H1 (cell line): ENCODE measurements around the gene PRKCZ. TPM values are rescaled to one million over a fixed set of nuclear protein-coding genes. Genes with fewer than 3 reads are reported as not detected.

ENCODE experiments used
- CTCF ChIA-PET: fragments of 300-600 bp; sonication (Branson Sonifier 250); formaldehyde crosslinking; loops from one replicate; lab custom pipeline; 2021; ENCODE audit not compliant: partially characterized antibody; lab: Charles Lee
- POLR2A ChIA-PET: fragments of 300-600 bp; sonication (Branson Sonifier 250); formaldehyde crosslinking; loops from one replicate; lab custom pipeline; 2021; ENCODE audit warnings: inconsistent platforms; ENCODE audit not compliant: partially characterized antibody; lab: Charles Lee
- DNase-seq, 2 experiments: peaks; one replicate each; pipeline versions ENCODE4 v3.0.0 to v3.0.0-alpha.2; 2010 to 2022; ENCODE audit warnings: low spot score in 2 of 2, low read depth in 1 of 2, mixed read lengths in 1 of 2
- FAIRE-seq: peaks from 2 replicates; lab custom pipeline; 2011; peaks lifted over from hg19 to GRCh38; lab: Jason Lieb, UNC
- H2AFZ ChIP-seq: 2 replicates; pipeline ENCODE4 v1.8.1; 2012; ENCODE audit warnings: low read length, inconsistent platforms
- H2AK5ac ChIP-seq: 2 replicates; pipeline ENCODE4 v1.6.1; 2013; ENCODE audit warnings: low read depth, low read length
- H2BK120ac ChIP-seq: replicated peaks from 2 replicates; pipeline ENCODE3; 2013; ENCODE audit warnings: low read depth, low read length, inconsistent platforms
- H2BK12ac ChIP-seq: 2 replicates; pipeline ENCODE4 v1.6.1; 2013; ENCODE audit warnings: low read depth, low read length
- H2BK15ac ChIP-seq: 2 replicates; pipeline ENCODE4 v1.6.1; 2013; ENCODE audit warnings: low read length
- H2BK20ac ChIP-seq: 2 replicates; pipeline ENCODE4 v1.6.1; 2013; ENCODE audit warnings: low read length
- H2BK5ac ChIP-seq: 2 replicates; pipeline ENCODE4 v1.6.1; 2013; ENCODE audit warnings: low read depth, low read length
- H3K14ac ChIP-seq: 2 replicates; pipeline ENCODE4 v1.6.1; 2013; ENCODE audit warnings: inconsistent platforms; ENCODE audit not compliant: insufficient read length
- H3K18ac ChIP-seq: 2 replicates; pipeline ENCODE4 v1.6.1; 2013; ENCODE audit warnings: low read length; ENCODE audit errors: extremely low read depth
- H3K23ac ChIP-seq: 2 replicates; pipeline ENCODE4 v1.6.1; 2013; ENCODE audit warnings: inconsistent platforms; ENCODE audit not compliant: insufficient read length
- H3K23me2 ChIP-seq: 2 replicates; pipeline ENCODE4 v1.6.1; 2013; ENCODE audit warnings: low read depth, low read length
- H3K27ac ChIP-seq: 2 replicates; pipeline ENCODE4 v1.6.1; 2011; ENCODE audit warnings: low read depth, low read length, inconsistent platforms
- H3K27me3 ChIP-seq, 4 experiments: replicated peaks in 1 of 4; 1 replicate in 1 of 4; 2 replicates in 3 of 4; pipeline versions ENCODE4 v1.6.1 to v1.8.1; 2011 to 2013; ENCODE audit warnings: low read length in 3 of 4, mild to moderate bottlenecking in 3 of 4, inconsistent platforms in 2 of 4, mixed read lengths in 2 of 4, moderate library complexity in 1 of 4; ENCODE audit not compliant: control insufficient read depth in 3 of 4, insufficient read depth in 3 of 4; ENCODE audit errors: extremely low read depth in 1 of 4
- H3K36me3 ChIP-seq, 4 experiments: 2 replicates each; pipeline versions ENCODE4 v1.6.1 to v1.8.1; 2011 to 2013; ENCODE audit warnings: mild to moderate bottlenecking in 4 of 4, low read length in 3 of 4, moderate library complexity in 2 of 4, control low read depth in 1 of 4, inconsistent platforms in 1 of 4; ENCODE audit not compliant: insufficient read depth in 4 of 4, control insufficient read depth in 2 of 4
- H3K4ac ChIP-seq: replicated peaks from 2 replicates; pipeline ENCODE3; 2013; ENCODE audit warnings: low read length, low read depth, mixed read lengths, inconsistent platforms; ENCODE audit not compliant: insufficient read length
- H3K4me1 ChIP-seq, 4 experiments: replicated peaks in 1 of 4; 1 replicate in 1 of 4; 2 replicates in 3 of 4; pipeline versions ENCODE4 v1.6.1 to v1.8.1; 2011 to 2013; ENCODE audit warnings: low read length in 3 of 4, inconsistent platforms in 2 of 4, mixed read lengths in 1 of 4; ENCODE audit not compliant: insufficient read depth in 4 of 4, control insufficient read depth in 3 of 4
- H3K4me2 ChIP-seq, 2 experiments: 2 replicates each; pipeline versions ENCODE4 v1.6.1 to v1.8.1; 2011 to 2013; ENCODE audit warnings: low read depth in 2 of 2, low read length in 2 of 2, control low read depth in 1 of 2, inconsistent platforms in 1 of 2, mild to moderate bottlenecking in 1 of 2; ENCODE audit not compliant: insufficient read depth in 1 of 2
- H3K4me3 ChIP-seq, 4 experiments: fragments of 200-600, 300-600 bp in 1 of 4; sonication (generic), shearing (Covaris generic), sonication (Bioruptor Twin) in 1 of 4; 2 replicates each; pipeline versions ENCODE4 v1.5.1 to v1.8.1; 2011 to 2016; ENCODE audit warnings: low read length in 4 of 4, low read depth in 3 of 4, control low read depth in 2 of 4, inconsistent platforms in 2 of 4, mild to moderate bottlenecking in 2 of 4, mixed read lengths in 1 of 4, moderate library complexity in 1 of 4; ENCODE audit not compliant: insufficient read depth in 2 of 4; ENCODE audit errors: extremely low read depth in 1 of 4
- H3K56ac ChIP-seq: replicated peaks from 2 replicates; pipeline ENCODE3; 2013; ENCODE audit warnings: low read depth, mild to moderate bottlenecking, mixed read lengths, low read length, inconsistent platforms; ENCODE audit not compliant: insufficient read length
- H3K79me1 ChIP-seq: 2 replicates; pipeline ENCODE4 v1.6.1; 2013; ENCODE audit warnings: low read depth, low read length, control low read depth
- H3K79me2 ChIP-seq, 2 experiments: 2 replicates each; pipeline versions ENCODE4 v1.6.1 to v1.8.1; 2012 to 2013; ENCODE audit warnings: low read length in 2 of 2, mild to moderate bottlenecking in 2 of 2, inconsistent platforms in 1 of 2; ENCODE audit not compliant: insufficient read depth in 2 of 2, control insufficient read depth in 1 of 2
- H3K9ac ChIP-seq, 4 experiments: replicated peaks in 1 of 4; 1 replicate in 1 of 4; 2 replicates in 3 of 4; pipeline versions ENCODE4 v1.6.1 to v1.8.1; 2011 to 2013; ENCODE audit warnings: low read depth in 3 of 4, low read length in 3 of 4, control low read depth in 2 of 4, mild to moderate bottlenecking in 2 of 4, moderate library complexity in 2 of 4, inconsistent platforms in 1 of 4; ENCODE audit errors: extremely low read depth in 1 of 4
- H3K9me3 ChIP-seq, 2 experiments: 2 replicates each; pipeline versions ENCODE4 v1.6.1 to v1.8.1; 2012 to 2013; ENCODE audit warnings: mild to moderate bottlenecking in 2 of 2, moderate library complexity in 2 of 2, control low read depth in 1 of 2, inconsistent platforms in 1 of 2, low read depth in 1 of 2, low read length in 1 of 2, mixed read lengths in 1 of 2; ENCODE audit not compliant: insufficient read depth in 2 of 2
- H4K20me1 ChIP-seq, 2 experiments: replicated peaks in 1 of 2; 2 replicates each; pipeline versions ENCODE3 to v1.8.1; 2011 to 2013; ENCODE audit warnings: inconsistent platforms in 2 of 2, low read length in 2 of 2, mild to moderate bottlenecking in 1 of 2; ENCODE audit not compliant: insufficient read depth in 2 of 2, control insufficient read depth in 1 of 2
- H4K5ac ChIP-seq: 2 replicates; pipeline ENCODE4 v1.6.1; 2013; ENCODE audit warnings: low read length, low read depth, mixed read lengths, inconsistent platforms; ENCODE audit not compliant: insufficient read length
- H4K8ac ChIP-seq: 2 replicates; pipeline ENCODE4 v1.8.0; 2013; ENCODE audit warnings: mild to moderate bottlenecking, moderate library complexity, low read length, inconsistent platforms; ENCODE audit not compliant: insufficient read depth; ENCODE audit errors: extremely low read depth
- H4K91ac ChIP-seq: replicated peaks from 2 replicates; pipeline ENCODE3; 2013; ENCODE audit warnings: low read length, mixed read lengths, inconsistent platforms; ENCODE audit not compliant: insufficient read length
- MAX ChIP-seq: IDR thresholded peaks from 2 replicates; pipeline ENCODE4 v1.6.1; 2012; ENCODE audit warnings: inconsistent platforms
- NANOG ChIP-seq: IDR thresholded peaks from 2 replicates; pipeline ENCODE4 v1.6.1; 2011; ENCODE audit warnings: low read length, low read depth, mild to moderate bottlenecking, inconsistent platforms; ENCODE audit not compliant: insufficient read depth, poor library complexity, severe bottlenecking
- RXRA ChIP-seq: IDR thresholded peaks from 2 replicates; pipeline ENCODE4 v1.6.1; 2011; ENCODE audit warnings: low read depth, mild to moderate bottlenecking, low read length, moderate library complexity; ENCODE audit not compliant: insufficient read depth
- SIX5 ChIP-seq: IDR thresholded peaks from 2 replicates; pipeline ENCODE4 v1.6.1; 2011; ENCODE audit warnings: mild to moderate bottlenecking, low read depth, low read length
- SP4 ChIP-seq: IDR thresholded peaks from 2 replicates; pipeline ENCODE4 v1.6.1; 2012; ENCODE audit warnings: low read length, inconsistent platforms
- SUZ12 ChIP-seq: fragments of 200-600 bp; sonication (generic); IDR thresholded peaks from 2 replicates; pipeline ENCODE4 v1.6.1; 2012; ENCODE audit warnings: mild to moderate bottlenecking, inconsistent platforms, low read length, moderate library complexity, mixed read lengths
- WGBS, 2 experiments: shearing (Covaris generic) in 1 of 2; methylation state at CpG; one replicate each; pipeline versions ENCODE4 v1.1.6 to v1.1.7; 2013 to 2015; ENCODE audit warnings: low lambda C conversion rate in 2 of 2, mixed read lengths in 2 of 2, inconsistent platforms in 1 of 2, low coverage in 1 of 2, missing lambda C conversion rate in 1 of 2; ENCODE audit not compliant: insufficient replicate concordance in 2 of 2, insufficient coverage in 1 of 2, insufficient read length in 1 of 2; ENCODE audit errors: extremely low coverage in 1 of 2, missing lambda C conversion rate in 1 of 2; 5-methylcytosine and 5-hydroxymethylcytosine counted together
- polyA plus RNA-seq, 7 experiments: library from polyadenylated mRNA; depleted of rRNA in 3 of 7; stranded (reverse) in 5 of 7; unstranded in 2 of 7; fragments of >200 nt in 5 of 7; fragments of 200-250 nt in 2 of 7; gene quantifications; 1 replicate in 5 of 7; 2 replicates in 1 of 7; 4 replicates in 1 of 7; pipeline versions ENCODE4 v1.2.1 to v1.2.3, GENCODE V29; 2011 to 2013; ENCODE audit warnings: missing spikeins in 2 of 7, mixed read lengths in 2 of 7
- total RNA-seq: library from RNA; stranded (reverse); fragmentation: NEBNext Ultra II Directional; extraction: Animal tissue kit (Norgen Biotek cat#: 25700); gene quantifications from 2 replicates; pipeline ENCODE4 v1.2.1, GENCODE V29; 2021

The PRKCZ gene
- total and polyA plus RNA-seq, 2 of the 8 experiments (the other 6 are each of a cell fraction or from before 2014, with no cell fraction given), result 37.4 to 45.1 TPM

- ChIA-PET POLR2A (no interaction called here), CTCF (interaction anchor here (0.9 to 1.7 kb wide), 5 partner anchors 7 to 98 kb away, joined by 3 read pairs; no protein-coding TSS in a partner anchor)
- Histone ChIP-seq H2AK5ac (no peak overlapping the region), H3K4me2 (no peak overlapping the region), H3K79me1 (peaks cover 10% of the 10 kb centered on the region), H3K9me3 (peaks cover 9 to 17% of the 10 kb centered on the region in 2 experiments), H3K36me3 (peaks cover 0 to 2% (median 0%) of the 10 kb centered on the region in 4 experiments; a peak in 1 of 8 replicates), H3K79me2 (peaks cover 0 to 13% of the 10 kb centered on the region in 2 experiments; a peak in 1 of 4 replicates), H3K9ac (no peak overlapping the region), H3K18ac (no peak overlapping the region), H3K23me2 (no peaks in the 10 kb centered on the region), H4K8ac (no peak overlapping the region), H3K4me3 (no peak overlapping the region), H3K23ac (no peak overlapping the region), H4K5ac (no peak overlapping the region), H3K4ac (no peak overlapping the region), H4K91ac (no peak overlapping the region), H3K27ac (no peak overlapping the region), H3K27me3 (no peaks in the 10 kb centered on the region), H3K56ac (no peak overlapping the region), H2AFZ (no peak overlapping the region), H3K4me1 (peaks cover 0 to 4% (median 0%) of the 10 kb centered on the region in 4 experiments; a peak in 2 of 7 replicates), H3K14ac (no peak overlapping the region), H4K20me1 (peaks cover 6 to 7% of the 10 kb centered on the region in 2 experiments), H2BK120ac (no peak overlapping the region), H2BK5ac (no peak overlapping the region), H2BK20ac (no peak overlapping the region), H2BK12ac (no peak overlapping the region), H2BK15ac (no peak overlapping the region)
- TF ChIP-seq SUZ12 (no peak), MAX (no peak), SP4 (no peak), SIX5 (no peak), NANOG (no peak), RXRA (no peak)
- no peak for FAIRE-seq
- no peak for DNase-seq
- 98% methylated on average over 21 of the region's 21 CpGs; no CpG with 5 or more reads in 1 of the 2 experiments for WGBS, 2 experiments
Measured at GRCh38 chr1:2076826-2077225, 26.6 kb downstream of the PRKCZ start.
